ENCODE measurements around the gene IL34.
"Not testable (repeated sequence)": the region's sequence is repeated elsewhere in the genome, so short reads cannot be mapped to it uniquely, and the experiment has no call there.

Gene IL34

GRCh38 chr16:70659546-70659945 lies 13.2 kb downstream of the IL34 start:
- DNase-seq, result no peak

- no peak for DNase-seq
Observed at GRCh38 chr16:70659953-70660671, 13.8 kb downstream of the IL34 start.

- no peak for DNase-seq
Observed at GRCh38 chr16:70660672-70661350, 14.5 kb downstream of the IL34 start.

- DNase-seq, result no peak
Observed at GRCh38 chr16:70661534-70661917, 15.2 kb downstream of the IL34 start.

GRCh38 chr16:70661918-70662641 lies 15.7 kb downstream of the IL34 start:
- no peak for DNase-seq

- DNase-seq, result no peak
Observed at GRCh38 chr16:70662991-70663523, 16.7 kb downstream of the IL34 start.

- no peak for DNase-seq
Observed at GRCh38 chr16:70663524-70664324, 17.4 kb downstream of the IL34 start.

- DNase-seq, result no peak
Observed at GRCh38 chr16:70664325-70665112, 18.2 kb downstream of the IL34 start.

GRCh38 chr16:70665113-70665694 lies 18.8 kb downstream of the IL34 start:
- no peak for DNase-seq

GRCh38 chr16:70665806-70666735 lies 19.7 kb downstream of the IL34 start:
- DNase-seq, result no peak

- DNase-seq, result no peak
Observed at GRCh38 chr16:70670175-70670574, 23.8 kb downstream of the IL34 start.

- not testable (repeated sequence) for DNase-seq
Observed at GRCh38 chr16:70670938-70671337, 24.6 kb downstream of the IL34 start.

- no peak for DNase-seq
Observed at GRCh38 chr16:70674221-70675014, 28.1 kb downstream of the IL34 start.

GRCh38 chr16:70675851-70676513 lies 29.6 kb downstream of the IL34 start:
- no peak for DNase-seq

- no peak for DNase-seq
Observed at GRCh38 chr16:70676675-70677498, 30.5 kb downstream of the IL34 start.

GRCh38 chr16:70677499-70678120 lies 31.3 kb downstream of the IL34 start:
- DNase-seq, result no peak

- DNase-seq, result no peak
Observed at GRCh38 chr16:70678121-70678897, 31.9 kb downstream of the IL34 start.

Measured in NCI-H2107 (cell line).